GM23248 (cell line): ENCODE results near the gene ISOC1.

Experiments used
- EZH2 ChIP-seq: fragments of 200-600 bp; sonication (generic); IDR thresholded peaks from 2 replicates; pipeline ENCODE4 v1.6.1; 2018; ENCODE audit warnings: antibody characterized with exemption, mild to moderate bottlenecking; ENCODE audit not compliant: insufficient read depth, poor library complexity, severe bottlenecking
- EZH2phosphoT487 ChIP-seq: fragments of 200-600 bp; sonication (generic); IDR thresholded peaks from 2 replicates; pipeline ENCODE4 v1.6.1; 2018; ENCODE audit warnings: antibody characterized with exemption, moderate library complexity, mild to moderate bottlenecking, low read depth; ENCODE audit not compliant: insufficient read depth

DNA sequence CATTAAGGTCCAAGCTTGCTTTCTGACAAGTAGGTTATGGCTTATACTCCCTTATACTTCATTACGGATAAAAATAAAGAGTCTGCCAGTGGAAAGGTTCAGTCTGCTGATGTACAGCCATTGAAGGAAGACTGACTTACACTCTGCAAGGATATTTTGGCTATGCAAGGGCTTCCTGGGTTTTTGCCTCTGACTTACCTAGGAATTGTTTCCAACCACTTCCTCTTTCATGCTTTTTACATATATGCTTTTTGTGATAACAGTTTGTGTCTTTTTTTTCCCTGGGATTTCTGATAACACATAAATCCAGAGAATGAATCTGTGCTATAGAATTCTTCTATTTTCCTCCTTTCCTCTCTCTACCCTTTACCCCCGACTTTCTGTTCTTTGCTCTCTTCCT, 16.8 kb downstream of the ISOC1 start:
- TF ChIP-seq EZH2 (no peak), EZH2phosphoT487 (no peak)
